IMR-90 (cell line): Measurements from ENCODE around the gene MRPS34. TPM values are rescaled to one million over a fixed set of nuclear protein-coding genes. Genes with fewer than 3 reads are reported as not detected.

Experiments
- ATAC-seq: fragments of 200-7000 bp; cut with Tn5 transposase; 2 replicates; pipeline ENCODE4 v1.9.1; 2020; ENCODE audit warnings: low read depth, mild to moderate bottlenecking, moderate library complexity
- BruUV-seq: library from RNA; stranded (reverse); fragments of 400-500 nt; replicated peaks from 2 replicates; lab custom pipeline; 2021; lab: Mats Ljungman, UMichigan
- CTCF ChIA-PET: fragments of 300-600 bp; formaldehyde crosslinking; extraction: SDS; loops from one replicate; lab custom pipeline; 2021; ENCODE audit warnings: antibody characterized with exemption; lab: Yijun Ruan, JAX
- POLR2A ChIA-PET: fragments of 300-600 bp; sonication (Branson Sonifier 250); formaldehyde crosslinking; loops from one replicate; lab custom pipeline; 2022; ENCODE audit warnings: antibody characterized with exemption; ENCODE audit not compliant: unreplicated experiment; lab: Charles Lee
- DNase-seq: peaks from one replicate; pipeline ENCODE4 v3.0.0; 2013
- H2AFZ ChIP-seq: replicated peaks from 2 replicates; pipeline ENCODE3; 2013; ENCODE audit warnings: low read length, mild to moderate bottlenecking; ENCODE audit not compliant: poor library complexity
- H2AK5ac ChIP-seq: 2 replicates; pipeline ENCODE4 v1.6.1; 2013; ENCODE audit warnings: low read depth, low read length, inconsistent platforms
- H2AK9ac ChIP-seq: replicated peaks from 2 replicates; pipeline ENCODE3; 2013; ENCODE audit warnings: mild to moderate bottlenecking, low read depth, low read length, moderate library complexity; ENCODE audit not compliant: poor library complexity
- H2BK120ac ChIP-seq: 2 replicates; pipeline ENCODE4 v1.6.1; 2013; ENCODE audit warnings: low read depth, low read length, inconsistent platforms
- H2BK15ac ChIP-seq: 3 replicates; pipeline ENCODE4 v1.6.1; 2013; ENCODE audit warnings: low read depth, low read length, inconsistent platforms
- H2BK20ac ChIP-seq: 2 replicates; pipeline ENCODE4 v1.6.1; 2013; ENCODE audit warnings: low read depth, mild to moderate bottlenecking, inconsistent platforms, low read length, moderate library complexity
- H2BK5ac ChIP-seq: 2 replicates; pipeline ENCODE4 v1.6.1; 2013; ENCODE audit warnings: mild to moderate bottlenecking, low read depth, low read length, inconsistent platforms; ENCODE audit not compliant: poor library complexity, severe bottlenecking
- H3K14ac ChIP-seq: replicated peaks from 2 replicates; pipeline ENCODE4 v1.6.1; 2013; ENCODE audit warnings: low read depth, low read length, inconsistent platforms
- H3K18ac ChIP-seq: 2 replicates; pipeline ENCODE4 v1.6.1; 2013; ENCODE audit warnings: low read depth, low read length, control low read depth
- H3K23ac ChIP-seq: 2 replicates; pipeline ENCODE4 v1.6.1; 2013; ENCODE audit warnings: low read depth, low read length, inconsistent platforms
- H3K27ac ChIP-seq: 2 replicates; pipeline ENCODE4 v1.5.1; 2013; ENCODE audit warnings: mild to moderate bottlenecking, control low read depth, low read length; ENCODE audit not compliant: insufficient read depth
- H3K27me3 ChIP-seq: 2 replicates; pipeline ENCODE4 v1.6.1; 2013; ENCODE audit warnings: low read length; ENCODE audit not compliant: control insufficient read depth, insufficient read depth
- H3K36me3 ChIP-seq: 2 replicates; pipeline ENCODE4 v1.6.1; 2013; ENCODE audit warnings: low read length, mixed read lengths; ENCODE audit not compliant: control insufficient read depth, insufficient read depth
- H3K4ac ChIP-seq: 2 replicates; pipeline ENCODE4 v1.6.1; 2013; ENCODE audit warnings: low read depth, low read length, inconsistent platforms
- H3K4me1 ChIP-seq: 2 replicates; pipeline ENCODE4 v1.6.1; 2013; ENCODE audit warnings: low read length, mixed read lengths; ENCODE audit not compliant: control insufficient read depth, insufficient read depth
- H3K4me2 ChIP-seq: 2 replicates; pipeline ENCODE4 v1.6.1; 2013; ENCODE audit warnings: low read depth, mild to moderate bottlenecking, control low read depth, low read length, moderate library complexity
- H3K4me3 ChIP-seq: 2 replicates; pipeline ENCODE4 v1.5.1; 2013; ENCODE audit warnings: low read depth, mild to moderate bottlenecking, control low read depth, low read length, moderate library complexity; ENCODE audit not compliant: insufficient read depth
- H3K56ac ChIP-seq: 2 replicates; pipeline ENCODE4 v1.6.1; 2013; ENCODE audit warnings: low read length, inconsistent platforms; ENCODE audit not compliant: insufficient read depth; ENCODE audit errors: extremely low read depth
- H3K79me1 ChIP-seq, 2 experiments: 2 replicates each; pipeline ENCODE4 v1.6.1; 2013; ENCODE audit warnings: low read length in 2 of 2, inconsistent platforms in 1 of 2, low read depth in 1 of 2
- H3K9ac ChIP-seq: 2 replicates; pipeline ENCODE4 v1.6.1; 2013; ENCODE audit warnings: low read depth, low read length, control low read depth
- H3K9me1 ChIP-seq: 2 replicates; pipeline ENCODE4 v1.6.1; 2013; ENCODE audit warnings: low read length, inconsistent platforms; ENCODE audit not compliant: insufficient read depth
- H3K9me3 ChIP-seq: 2 replicates; pipeline ENCODE4 v1.6.1; 2013; ENCODE audit warnings: low read length; ENCODE audit not compliant: control insufficient read depth, insufficient read depth
- H4K20me1 ChIP-seq: 2 replicates; pipeline ENCODE4 v1.6.1; 2013; ENCODE audit warnings: low read length, inconsistent platforms; ENCODE audit not compliant: insufficient read depth
- H4K5ac ChIP-seq: 2 replicates; pipeline ENCODE4 v1.6.1; 2013; ENCODE audit warnings: mild to moderate bottlenecking, low read depth, low read length, control low read depth
- H4K8ac ChIP-seq, 2 experiments: 2 replicates each; pipeline ENCODE4 v1.6.1; 2013; ENCODE audit warnings: low read depth in 2 of 2, low read length in 2 of 2, control low read depth in 1 of 2, inconsistent platforms in 1 of 2
- H4K91ac ChIP-seq: 2 replicates; pipeline ENCODE4 v1.6.1; 2013; ENCODE audit warnings: low read depth, low read length, inconsistent platforms; ENCODE audit not compliant: insufficient read depth
- MAFK ChIP-seq: IDR thresholded peaks from 2 replicates; pipeline ENCODE4 v1.6.1; 2012; ENCODE audit warnings: low read depth, low read length, improper control_type of control experiment
- MAZ ChIP-seq: IDR thresholded peaks from 2 replicates; pipeline ENCODE4 v1.6.1; 2012; ENCODE audit warnings: low read depth, mild to moderate bottlenecking, low read length, improper control_type of control experiment, moderate library complexity, borderline replicate concordance
- MXI1 ChIP-seq: IDR thresholded peaks from 2 replicates; pipeline ENCODE4 v1.6.1; 2012; ENCODE audit warnings: low read depth, mild to moderate bottlenecking, low read length, moderate library complexity, borderline replicate concordance
- NFE2L2 ChIP-seq: fragments of 150-350 bp; IDR thresholded peaks from 2 replicates; pipeline ENCODE4 v1.6.1; 2016; ENCODE audit warnings: low read depth, mild to moderate bottlenecking, low read length
- RCOR1 ChIP-seq: IDR thresholded peaks from 2 replicates; pipeline ENCODE4 v1.6.1; 2012; ENCODE audit warnings: mild to moderate bottlenecking, low read length, improper control_type of control experiment; ENCODE audit not compliant: insufficient replicate concordance
- RFX5 ChIP-seq: IDR thresholded peaks from 2 replicates; pipeline ENCODE4 v1.8.0; 2012; ENCODE audit warnings: low read depth, mild to moderate bottlenecking, low read length, moderate library complexity
- whole genome bisulfite sequencing, 2 experiments: methylation state at CpG; one replicate each; pipeline versions ENCODE4 v1.1.5 to v1.1.7; 2013; ENCODE audit warnings: missing lambda C conversion rate in 2 of 2; ENCODE audit not compliant: insufficient read length in 1 of 2; ENCODE audit errors: extremely low coverage in 2 of 2; 5-methylcytosine and 5-hydroxymethylcytosine counted together
- dilution Hi-C: fragments of 300-500 bp; cut with HindIII; formaldehyde crosslinking; loops from one replicate; pipeline ENCODE4 v1.14.3; 2018; ENCODE audit warnings: low sequenced_read_pairs; ENCODE audit not compliant: unreplicated experiment
- in situ Hi-C: fragments of 300-500 bp; cut with MboI; formaldehyde crosslinking; loops from 3 replicates; pipeline ENCODE4 v1.14.3; 2019; ENCODE audit warnings: low sequenced_read_pairs, inconsistent platforms, mixed read lengths
- intact Hi-C: fragments of 100-400 bp; cut with micrococcal nuclease; formaldehyde crosslinking; loops from 2 replicates; pipeline ENCODE4 v1.10.0; 2022
- polyA plus RNA-seq, 3 experiments: library from polyadenylated mRNA; depleted of rRNA; stranded (reverse); fragments of >200 nt; gene quantifications; 2 replicates each; pipeline ENCODE4 v1.2.3, GENCODE V29; 2012; ENCODE audit warnings: low replicate concordance in 1 of 3
- total RNA-seq: library from RNA; depleted of rRNA; stranded (reverse); fragments of >200 nt; gene quantifications from 2 replicates; pipeline ENCODE4 v1.2.3, GENCODE V29; 2012

Gene MRPS34
- total and polyA plus RNA-seq, 2 of the 4 experiments (the other 2 are of a cell fraction) = 68.5 to 80.4 TPM

DNA sequence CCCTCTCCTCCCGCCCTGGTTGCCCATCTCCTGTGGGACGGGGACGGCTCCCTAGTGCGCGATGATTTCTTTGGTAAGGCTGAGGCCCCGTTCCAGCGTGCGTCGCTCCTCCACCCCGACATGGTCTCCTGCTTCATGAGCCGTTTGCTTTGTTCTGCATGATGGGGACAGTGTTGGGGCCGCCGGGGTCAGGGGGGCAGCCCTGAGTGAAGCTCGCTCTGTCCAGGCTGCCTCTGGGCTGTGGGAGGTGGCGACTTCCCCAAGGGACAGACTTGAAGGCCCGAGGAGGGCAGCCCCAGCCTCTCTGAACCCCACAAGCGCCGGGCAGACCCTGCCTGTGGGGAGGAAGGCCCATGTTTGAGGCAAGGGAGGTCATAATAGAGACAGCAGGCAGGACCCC is 14.0 kb downstream of the MRPS34 start:
- H2BK15ac ChIP-seq = no peak overlapping the region
- no peaks in the 10 kb centered on the region for H3K4me1 ChIP-seq
- no peak overlapping the region for H3K56ac ChIP-seq
- H3K27ac ChIP-seq = no peak overlapping the region
- H4K20me1 ChIP-seq = no peaks in the 10 kb centered on the region
- H2AK5ac ChIP-seq = no peak overlapping the region
- H3K18ac ChIP-seq = no peak overlapping the region
- no peak overlapping the region for H4K91ac ChIP-seq
- H2BK5ac ChIP-seq = no peak overlapping the region
- H3K23ac ChIP-seq = no peak overlapping the region
- BruUV-seq = no TSS peak
- intact Hi-C loops = no loop called here
- no peak overlapping the region for H3K4me3 ChIP-seq
- H3K27me3 ChIP-seq = no peaks in the 10 kb centered on the region
- H4K5ac ChIP-seq = no peak overlapping the region
- no peak overlapping the region for H3K4ac ChIP-seq
- no peaks in the 10 kb centered on the region for H3K9me3 ChIP-seq
- H4K8ac ChIP-seq = no peak overlapping the region
- H3K9me1 ChIP-seq = no peaks in the 10 kb centered on the region
- H2BK20ac ChIP-seq = no peak overlapping the region
- DNase-seq (no peak), ATAC-seq (no peak)
- WGBS, 2 experiments = 90% methylated on average over 9 of the region's 18 CpGs; no CpG with 5 or more reads in 1 of the 2 experiments
- H2AFZ ChIP-seq = no peak overlapping the region
- TF ChIP-seq RCOR1 = no peak
- TF ChIP-seq MXI1 = no peak
- no peak for TF ChIP-seq RFX5
- TF ChIP-seq NFE2L2 = no peak
- TF ChIP-seq MAFK = no peak
- TF ChIP-seq MAZ = no peak
- no peak overlapping the region for H3K4me2 ChIP-seq
- no peak overlapping the region for H2BK120ac ChIP-seq
- POLR2A ChIA-PET = no interaction called here
- CTCF ChIA-PET = no interaction called here
- in situ Hi-C loops = no loop called here
- no peak overlapping the region for H2AK9ac ChIP-seq
- no peak overlapping the region for H3K14ac ChIP-seq
- H3K79me1 ChIP-seq = 0 out of 4 replicates have a peak, but pooled peaks cover 0 to 4% of the 10 kb centered on the region in 2 experiments
- no peak overlapping the region for H3K9ac ChIP-seq
- dilution Hi-C loops = no loop called here
- H3K36me3 ChIP-seq = peaks cover 60% of the 10 kb centered on the region
